IMR-90 (cell line): ENCODE data around the gene BEST1.

ENCODE experiments used
- CEBPB ChIP-seq: IDR thresholded peaks from 2 replicates; pipeline ENCODE4 v1.6.1; 2012; ENCODE audit warnings: low read depth, low read length, improper control_type of control experiment
- CTCF ChIP-seq: conservative IDR thresholded peaks from 2 replicates; pipeline ENCODE4 v1.5.1; 2012; ENCODE audit warnings: mild to moderate bottlenecking, low read depth, low read length, improper control_type of control experiment
- FOS ChIP-seq: fragments of 150-350 bp; IDR thresholded peaks from 2 replicates; pipeline ENCODE4 v1.6.1; 2016; ENCODE audit warnings: low read depth, low read length
- MAFK ChIP-seq: IDR thresholded peaks from 2 replicates; pipeline ENCODE4 v1.6.1; 2012; ENCODE audit warnings: low read depth, low read length, improper control_type of control experiment
- MXI1 ChIP-seq: IDR thresholded peaks from 2 replicates; pipeline ENCODE4 v1.6.1; 2012; ENCODE audit warnings: low read depth, mild to moderate bottlenecking, low read length, moderate library complexity, borderline replicate concordance
- POLR2A ChIP-seq: IDR thresholded peaks from 2 replicates; pipeline ENCODE4 v1.6.1; 2012; ENCODE audit warnings: mild to moderate bottlenecking, low read depth, low read length
- RAD21 ChIP-seq: IDR thresholded peaks from 2 replicates; pipeline ENCODE4 v1.6.1; 2012; ENCODE audit warnings: low read length, improper control_type of control experiment
- RCOR1 ChIP-seq: IDR thresholded peaks from 2 replicates; pipeline ENCODE4 v1.6.1; 2012; ENCODE audit warnings: mild to moderate bottlenecking, low read length, improper control_type of control experiment; ENCODE audit not compliant: insufficient replicate concordance
- RFX5 ChIP-seq: IDR thresholded peaks from 2 replicates; pipeline ENCODE4 v1.8.0; 2012; ENCODE audit warnings: low read depth, mild to moderate bottlenecking, low read length, moderate library complexity
- TF ChIP-seq, protein P1 (sequence below): fragments of 150-350 bp; IDR thresholded peaks from 2 replicates; pipeline ENCODE4 v1.6.1; 2017; ENCODE audit warnings: mild to moderate bottlenecking, antibody characterized with exemption, low read length, low read depth
- TF ChIP-seq, protein P2 (sequence below): fragments of 150-350 bp; IDR thresholded peaks from 2 replicates; pipeline ENCODE4 v1.6.1; 2016; ENCODE audit warnings: low read depth, mild to moderate bottlenecking, low read length, moderate library complexity, borderline replicate concordance

DNA sequence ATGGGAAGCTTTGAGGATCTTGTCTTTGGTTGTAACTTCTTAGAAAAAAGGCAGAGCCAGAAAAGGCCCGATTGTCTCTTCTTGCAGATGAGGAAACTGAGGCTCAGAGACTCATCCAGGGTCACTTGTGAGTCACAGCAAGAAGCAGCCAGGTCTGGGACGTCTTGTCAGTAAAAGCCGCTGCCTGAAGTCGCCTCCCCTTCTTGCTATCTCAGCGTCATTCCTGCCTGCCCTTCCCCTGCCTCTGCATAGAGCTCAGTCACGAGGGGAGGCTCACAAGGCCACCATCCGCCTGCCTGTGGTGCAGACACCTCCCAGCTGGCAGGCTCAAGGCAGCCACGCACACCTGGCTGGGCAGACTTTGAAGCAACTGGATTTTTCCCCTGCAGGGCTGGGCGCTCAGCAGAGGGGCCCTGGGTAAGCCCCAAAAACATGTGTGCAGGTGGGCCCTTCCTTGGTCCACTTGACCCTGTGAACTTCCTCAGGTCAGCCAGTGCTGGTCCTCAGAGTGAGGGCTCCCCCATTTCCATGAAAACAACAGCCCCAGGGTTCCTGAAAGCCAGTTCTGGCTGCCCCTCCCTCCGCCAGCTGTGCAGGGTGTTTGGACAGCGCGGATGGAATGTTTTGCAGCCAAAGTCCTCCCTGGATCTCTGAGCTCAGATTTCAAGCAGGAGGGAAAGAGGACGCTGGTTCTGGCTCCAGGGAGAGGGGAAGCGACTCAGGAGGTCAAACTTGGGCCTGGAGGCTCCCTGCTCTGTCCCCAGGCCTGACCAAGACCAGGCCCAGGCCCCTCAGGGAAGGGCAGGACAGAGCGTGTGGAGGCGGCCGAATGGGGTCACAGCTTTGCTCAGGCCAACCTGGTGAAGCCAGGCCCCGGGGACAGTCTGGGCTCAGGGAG lies 26.7 kb upstream of the BEST1 start:
- TF ChIP-seq POLR2A, result no peak
- no peak for TF ChIP-seq MAFK
- no peak for TF ChIP-seq CTCF
- TF ChIP-seq, protein P1, sequence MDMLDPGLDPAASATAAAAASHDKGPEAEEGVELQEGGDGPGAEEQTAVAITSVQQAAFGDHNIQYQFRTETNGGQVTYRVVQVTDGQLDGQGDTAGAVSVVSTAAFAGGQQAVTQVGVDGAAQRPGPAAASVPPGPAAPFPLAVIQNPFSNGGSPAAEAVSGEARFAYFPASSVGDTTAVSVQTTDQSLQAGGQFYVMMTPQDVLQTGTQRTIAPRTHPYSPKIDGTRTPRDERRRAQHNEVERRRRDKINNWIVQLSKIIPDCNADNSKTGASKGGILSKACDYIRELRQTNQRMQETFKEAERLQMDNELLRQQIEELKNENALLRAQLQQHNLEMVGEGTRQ, result no peak; the same call in 1 of the 2 replicates
- TF ChIP-seq RFX5, result no peak
- TF ChIP-seq, protein P2, sequence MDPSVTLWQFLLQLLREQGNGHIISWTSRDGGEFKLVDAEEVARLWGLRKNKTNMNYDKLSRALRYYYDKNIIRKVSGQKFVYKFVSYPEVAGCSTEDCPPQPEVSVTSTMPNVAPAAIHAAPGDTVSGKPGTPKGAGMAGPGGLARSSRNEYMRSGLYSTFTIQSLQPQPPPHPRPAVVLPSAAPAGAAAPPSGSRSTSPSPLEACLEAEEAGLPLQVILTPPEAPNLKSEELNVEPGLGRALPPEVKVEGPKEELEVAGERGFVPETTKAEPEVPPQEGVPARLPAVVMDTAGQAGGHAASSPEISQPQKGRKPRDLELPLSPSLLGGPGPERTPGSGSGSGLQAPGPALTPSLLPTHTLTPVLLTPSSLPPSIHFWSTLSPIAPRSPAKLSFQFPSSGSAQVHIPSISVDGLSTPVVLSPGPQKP, result no peak
- no peak for TF ChIP-seq RAD21
- TF ChIP-seq MXI1, result no peak
- TF ChIP-seq FOS, result no peak
- no peak for TF ChIP-seq RCOR1
- no peak for TF ChIP-seq CEBPB
